H1 (cell line): ENCODE data around the gene NOLC1. TPM values are rescaled to one million over a fixed set of nuclear protein-coding genes. Genes with fewer than 3 reads are reported as not detected.

Source experiments
- CTCF ChIA-PET: fragments of 300-600 bp; sonication (Branson Sonifier 250); formaldehyde crosslinking; loops from one replicate; lab custom pipeline; 2021; ENCODE audit not compliant: partially characterized antibody; lab: Charles Lee
- POLR2A ChIA-PET: fragments of 300-600 bp; sonication (Branson Sonifier 250); formaldehyde crosslinking; loops from one replicate; lab custom pipeline; 2021; ENCODE audit warnings: inconsistent platforms; ENCODE audit not compliant: partially characterized antibody; lab: Charles Lee
- DNase-seq, 2 experiments: peaks; one replicate each; pipeline versions ENCODE4 v3.0.0 to v3.0.0-alpha.2; 2010 to 2022; ENCODE audit warnings: low spot score in 2 of 2, low read depth in 1 of 2, mixed read lengths in 1 of 2
- FAIRE-seq: peaks from 2 replicates; lab custom pipeline; 2011; peaks lifted over from hg19 to GRCh38; lab: Jason Lieb, UNC
- H2AFZ ChIP-seq: 2 replicates; pipeline ENCODE4 v1.8.1; 2012; ENCODE audit warnings: low read length, inconsistent platforms
- H2AK5ac ChIP-seq: 2 replicates; pipeline ENCODE4 v1.6.1; 2013; ENCODE audit warnings: low read depth, low read length
- H2BK120ac ChIP-seq: replicated peaks from 2 replicates; pipeline ENCODE3; 2013; ENCODE audit warnings: low read depth, low read length, inconsistent platforms
- H2BK12ac ChIP-seq: 2 replicates; pipeline ENCODE4 v1.6.1; 2013; ENCODE audit warnings: low read depth, low read length
- H2BK15ac ChIP-seq: 2 replicates; pipeline ENCODE4 v1.6.1; 2013; ENCODE audit warnings: low read length
- H2BK20ac ChIP-seq: 2 replicates; pipeline ENCODE4 v1.6.1; 2013; ENCODE audit warnings: low read length
- H2BK5ac ChIP-seq: 2 replicates; pipeline ENCODE4 v1.6.1; 2013; ENCODE audit warnings: low read depth, low read length
- H3K14ac ChIP-seq: 2 replicates; pipeline ENCODE4 v1.6.1; 2013; ENCODE audit warnings: inconsistent platforms; ENCODE audit not compliant: insufficient read length
- H3K18ac ChIP-seq: 2 replicates; pipeline ENCODE4 v1.6.1; 2013; ENCODE audit warnings: low read length; ENCODE audit errors: extremely low read depth
- H3K23ac ChIP-seq: 2 replicates; pipeline ENCODE4 v1.6.1; 2013; ENCODE audit warnings: inconsistent platforms; ENCODE audit not compliant: insufficient read length
- H3K23me2 ChIP-seq: 2 replicates; pipeline ENCODE4 v1.6.1; 2013; ENCODE audit warnings: low read depth, low read length
- H3K27ac ChIP-seq: 2 replicates; pipeline ENCODE4 v1.6.1; 2011; ENCODE audit warnings: low read depth, low read length, inconsistent platforms
- H3K27me3 ChIP-seq, 4 experiments: replicated peaks in 1 of 4; 1 replicate in 1 of 4; 2 replicates in 3 of 4; pipeline versions ENCODE4 v1.6.1 to v1.8.1; 2011 to 2013; ENCODE audit warnings: low read length in 3 of 4, mild to moderate bottlenecking in 3 of 4, inconsistent platforms in 2 of 4, mixed read lengths in 2 of 4, moderate library complexity in 1 of 4; ENCODE audit not compliant: control insufficient read depth in 3 of 4, insufficient read depth in 3 of 4; ENCODE audit errors: extremely low read depth in 1 of 4
- H3K36me3 ChIP-seq, 4 experiments: 2 replicates each; pipeline versions ENCODE4 v1.6.1 to v1.8.1; 2011 to 2013; ENCODE audit warnings: mild to moderate bottlenecking in 4 of 4, low read length in 3 of 4, moderate library complexity in 2 of 4, control low read depth in 1 of 4, inconsistent platforms in 1 of 4; ENCODE audit not compliant: insufficient read depth in 4 of 4, control insufficient read depth in 2 of 4
- H3K4ac ChIP-seq: replicated peaks from 2 replicates; pipeline ENCODE3; 2013; ENCODE audit warnings: low read length, low read depth, mixed read lengths, inconsistent platforms; ENCODE audit not compliant: insufficient read length
- H3K4me1 ChIP-seq, 4 experiments: replicated peaks in 1 of 4; 1 replicate in 1 of 4; 2 replicates in 3 of 4; pipeline versions ENCODE4 v1.6.1 to v1.8.1; 2011 to 2013; ENCODE audit warnings: low read length in 3 of 4, inconsistent platforms in 2 of 4, mixed read lengths in 1 of 4; ENCODE audit not compliant: insufficient read depth in 4 of 4, control insufficient read depth in 3 of 4
- H3K4me2 ChIP-seq, 2 experiments: 2 replicates each; pipeline versions ENCODE4 v1.6.1 to v1.8.1; 2011 to 2013; ENCODE audit warnings: low read depth in 2 of 2, low read length in 2 of 2, control low read depth in 1 of 2, inconsistent platforms in 1 of 2, mild to moderate bottlenecking in 1 of 2; ENCODE audit not compliant: insufficient read depth in 1 of 2
- H3K4me3 ChIP-seq, 4 experiments: fragments of 200-600, 300-600 bp in 1 of 4; sonication (generic), shearing (Covaris generic), sonication (Bioruptor Twin) in 1 of 4; 2 replicates each; pipeline versions ENCODE4 v1.5.1 to v1.8.1; 2011 to 2016; ENCODE audit warnings: low read length in 4 of 4, low read depth in 3 of 4, control low read depth in 2 of 4, inconsistent platforms in 2 of 4, mild to moderate bottlenecking in 2 of 4, mixed read lengths in 1 of 4, moderate library complexity in 1 of 4; ENCODE audit not compliant: insufficient read depth in 2 of 4; ENCODE audit errors: extremely low read depth in 1 of 4
- H3K56ac ChIP-seq: replicated peaks from 2 replicates; pipeline ENCODE3; 2013; ENCODE audit warnings: low read depth, mild to moderate bottlenecking, mixed read lengths, low read length, inconsistent platforms; ENCODE audit not compliant: insufficient read length
- H3K79me1 ChIP-seq: 2 replicates; pipeline ENCODE4 v1.6.1; 2013; ENCODE audit warnings: low read depth, low read length, control low read depth
- H3K79me2 ChIP-seq, 2 experiments: 2 replicates each; pipeline versions ENCODE4 v1.6.1 to v1.8.1; 2012 to 2013; ENCODE audit warnings: low read length in 2 of 2, mild to moderate bottlenecking in 2 of 2, inconsistent platforms in 1 of 2; ENCODE audit not compliant: insufficient read depth in 2 of 2, control insufficient read depth in 1 of 2
- H3K9ac ChIP-seq, 4 experiments: replicated peaks in 1 of 4; 1 replicate in 1 of 4; 2 replicates in 3 of 4; pipeline versions ENCODE4 v1.6.1 to v1.8.1; 2011 to 2013; ENCODE audit warnings: low read depth in 3 of 4, low read length in 3 of 4, control low read depth in 2 of 4, mild to moderate bottlenecking in 2 of 4, moderate library complexity in 2 of 4, inconsistent platforms in 1 of 4; ENCODE audit errors: extremely low read depth in 1 of 4
- H3K9me3 ChIP-seq, 2 experiments: 2 replicates each; pipeline versions ENCODE4 v1.6.1 to v1.8.1; 2012 to 2013; ENCODE audit warnings: mild to moderate bottlenecking in 2 of 2, moderate library complexity in 2 of 2, control low read depth in 1 of 2, inconsistent platforms in 1 of 2, low read depth in 1 of 2, low read length in 1 of 2, mixed read lengths in 1 of 2; ENCODE audit not compliant: insufficient read depth in 2 of 2
- H4K20me1 ChIP-seq, 2 experiments: replicated peaks in 1 of 2; 2 replicates each; pipeline versions ENCODE3 to v1.8.1; 2011 to 2013; ENCODE audit warnings: inconsistent platforms in 2 of 2, low read length in 2 of 2, mild to moderate bottlenecking in 1 of 2; ENCODE audit not compliant: insufficient read depth in 2 of 2, control insufficient read depth in 1 of 2
- H4K5ac ChIP-seq: 2 replicates; pipeline ENCODE4 v1.6.1; 2013; ENCODE audit warnings: low read length, low read depth, mixed read lengths, inconsistent platforms; ENCODE audit not compliant: insufficient read length
- H4K8ac ChIP-seq: 2 replicates; pipeline ENCODE4 v1.8.0; 2013; ENCODE audit warnings: mild to moderate bottlenecking, moderate library complexity, low read length, inconsistent platforms; ENCODE audit not compliant: insufficient read depth; ENCODE audit errors: extremely low read depth
- H4K91ac ChIP-seq: replicated peaks from 2 replicates; pipeline ENCODE3; 2013; ENCODE audit warnings: low read length, mixed read lengths, inconsistent platforms; ENCODE audit not compliant: insufficient read length
- BCL11A ChIP-seq, 2 experiments: IDR thresholded peaks; one replicate each; pipeline ENCODE4 v1.6.1; 2011; ENCODE audit warnings: low read depth in 2 of 2, low read length in 2 of 2, mild to moderate bottlenecking in 2 of 2
- EGR1 ChIP-seq: IDR thresholded peaks from 2 replicates; pipeline ENCODE4 v1.6.1; 2011; ENCODE audit warnings: low read depth, low read length, borderline replicate concordance
- JUND ChIP-seq: IDR thresholded peaks from 2 replicates; pipeline ENCODE4 v1.6.1; 2011; ENCODE audit warnings: mild to moderate bottlenecking, improper control_type of control experiment, low read length
- PHF8 ChIP-seq: fragments of 200-600 bp; sonication (generic); conservative IDR thresholded peaks from 2 replicates; pipeline ENCODE4 v1.7.1; 2012; ENCODE audit warnings: low read depth, mild to moderate bottlenecking, inconsistent platforms, low read length, moderate library complexity
- POLR2A ChIP-seq, 2 experiments: IDR thresholded peaks; 1 replicate in 1 of 2; 2 replicates in 1 of 2; pipeline ENCODE4 v1.6.1; 2011; ENCODE audit warnings: low read depth in 2 of 2, low read length in 2 of 2, mild to moderate bottlenecking in 2 of 2; ENCODE audit errors: control extremely low read depth in 1 of 2
- SIN3A ChIP-seq, 2 experiments: IDR thresholded peaks in 1 of 2; conservative IDR thresholded peaks in 1 of 2; 2 replicates each; pipeline ENCODE4 v1.6.1; 2011 to 2012; ENCODE audit warnings: low read length in 2 of 2, improper control_type of control experiment in 1 of 2, low read depth in 1 of 2, mild to moderate bottlenecking in 1 of 2
- SP2 ChIP-seq: IDR thresholded peaks from 2 replicates; pipeline ENCODE4 v1.6.1; 2012; ENCODE audit warnings: mild to moderate bottlenecking, low read length, inconsistent platforms
- TCF12 ChIP-seq: IDR thresholded peaks from 2 replicates; pipeline ENCODE4 v1.6.1; 2011; ENCODE audit warnings: low read depth, mild to moderate bottlenecking, low read length
- TEAD4 ChIP-seq: IDR thresholded peaks from 2 replicates; pipeline ENCODE4 v1.6.1; 2012; ENCODE audit warnings: low read depth, low read length, inconsistent platforms, mixed read lengths
- WGBS, 2 experiments: shearing (Covaris generic) in 1 of 2; methylation state at CpG; one replicate each; pipeline versions ENCODE4 v1.1.6 to v1.1.7; 2013 to 2015; ENCODE audit warnings: low lambda C conversion rate in 2 of 2, mixed read lengths in 2 of 2, inconsistent platforms in 1 of 2, low coverage in 1 of 2, missing lambda C conversion rate in 1 of 2; ENCODE audit not compliant: insufficient replicate concordance in 2 of 2, insufficient coverage in 1 of 2, insufficient read length in 1 of 2; ENCODE audit errors: extremely low coverage in 1 of 2, missing lambda C conversion rate in 1 of 2; 5-methylcytosine and 5-hydroxymethylcytosine counted together
- polyA plus RNA-seq, 7 experiments: library from polyadenylated mRNA; depleted of rRNA in 3 of 7; stranded (reverse) in 5 of 7; unstranded in 2 of 7; fragments of >200 nt in 5 of 7; fragments of 200-250 nt in 2 of 7; gene quantifications; 1 replicate in 5 of 7; 2 replicates in 1 of 7; 4 replicates in 1 of 7; pipeline versions ENCODE4 v1.2.1 to v1.2.3, GENCODE V29; 2011 to 2013; ENCODE audit warnings: missing spikeins in 2 of 7, mixed read lengths in 2 of 7
- total RNA-seq: library from RNA; stranded (reverse); fragmentation: NEBNext Ultra II Directional; extraction: Animal tissue kit (Norgen Biotek cat#: 25700); gene quantifications from 2 replicates; pipeline ENCODE4 v1.2.1, GENCODE V29; 2021

The NOLC1 gene
- total and polyA plus RNA-seq, 2 of the 8 experiments (the other 6 are each of a cell fraction or from before 2014, with no cell fraction given): 86.3 to 191 TPM

- Histone ChIP-seq H3K23ac (no peak overlapping the region), H2BK5ac (no peak overlapping the region), H3K4me1 (no peaks in the 10 kb centered on the region), H2AK5ac (no peak overlapping the region), H2AFZ (no peak overlapping the region), H3K14ac (no peak overlapping the region), H3K27me3 (no peaks in the 10 kb centered on the region), H3K79me2 (no peaks in the 10 kb centered on the region), H3K23me2 (no peaks in the 10 kb centered on the region), H3K56ac (no peak overlapping the region), H3K4me3 (no peak overlapping the region), H3K9ac (no peak overlapping the region), H3K36me3 (no peaks in the 10 kb centered on the region), H3K4ac (no peak overlapping the region), H3K9me3 (peaks cover 11 to 12% of the 10 kb centered on the region in 2 experiments), H2BK120ac (no peak overlapping the region), H2BK12ac (no peak overlapping the region), H4K5ac (no peak overlapping the region), H4K20me1 (no peaks in the 10 kb centered on the region)
- FAIRE-seq: no peak
- POLR2A ChIA-PET: interaction anchor here (0.7 kb wide), 1 partner anchor 44 kb away, joined by 4 read pairs; no protein-coding TSS in a partner anchor
- 91% methylated on average over 5 of the region's 5 CpGs; no CpG with 5 or more reads in 1 of the 2 experiments for WGBS, 2 experiments
- DNase-seq: no peak
- CTCF ChIA-PET: interaction anchor here (0.7 to 1.5 kb wide), 4 partner anchors 21 to 202 kb away, joined by 3 to 4 read pairs (median 3); no protein-coding TSS in a partner anchor
- TF ChIP-seq EGR1: no peak
- no peak for TF ChIP-seq TEAD4
- TF ChIP-seq SIN3A (conservative IDR thresholded peaks at IDR 0.05 in 1 of 2, IDR thresholded peaks at IDR 0.05 in 1 of 2; ENCODE audit: low read depth in 1 of 2, low read length in 2 of 2): no peak
- no peak for TF ChIP-seq POLR2A (IDR thresholded peaks at IDR 0.05; ENCODE audit: control extremely low read depth in 1 of 2, low read depth in 2 of 2, low read length in 2 of 2)
- no peak for TF ChIP-seq PHF8
- TF ChIP-seq BCL11A (IDR thresholded peaks at IDR 0.05; ENCODE audit: low read depth in 2 of 2, low read length in 2 of 2): no peak
- no peak for TF ChIP-seq JUND
- TF ChIP-seq SP2: no peak
- no peak for TF ChIP-seq TCF12
- TF ChIP-seq, all 59 proteins: peak for 0
- no peak overlapping the region for H4K8ac ChIP-seq
- no peak overlapping the region for H2BK20ac ChIP-seq
- H3K27ac ChIP-seq: no peak overlapping the region
- no peak overlapping the region for H2BK15ac ChIP-seq
- H3K18ac ChIP-seq: no peak overlapping the region
- H3K4me2 ChIP-seq: no peak overlapping the region
- H3K79me1 ChIP-seq: no peaks in the 10 kb centered on the region
- no peak overlapping the region for H4K91ac ChIP-seq
Measured at GRCh38 chr10:102208311-102209035, 56.3 kb downstream of the NOLC1 start.
